KOPT-K1 (cell line): ENCODE results near the gene ZNF446.
"Not testable (repeated sequence)": the region's sequence is repeated elsewhere in the genome, so short reads cannot be mapped to it uniquely, and the experiment has no call there.

Experiments
- H3K27ac ChIP-seq: fragments of 200-600 bp; sonication (generic); 2 replicates; pipeline ENCODE4 v1.5.1; 2016; ENCODE audit warnings: antibody characterized with exemption, mild to moderate bottlenecking, low read depth, low read length; ENCODE audit not compliant: poor library complexity, severe bottlenecking
- H3K36me3 ChIP-seq: fragments of 200-600 bp; sonication (generic); 2 replicates; pipeline ENCODE4 v1.5.1; 2017; ENCODE audit warnings: antibody characterized with exemption, mild to moderate bottlenecking, low read length, moderate library complexity; ENCODE audit not compliant: insufficient read depth
- H3K9me3 ChIP-seq: fragments of 200-600 bp; sonication (generic); 2 replicates; pipeline ENCODE4 v1.5.1; 2017; ENCODE audit warnings: antibody characterized with exemption, low read length, mild to moderate bottlenecking; ENCODE audit not compliant: insufficient read depth, poor library complexity, severe bottlenecking

The ZNF446 gene

DNA sequence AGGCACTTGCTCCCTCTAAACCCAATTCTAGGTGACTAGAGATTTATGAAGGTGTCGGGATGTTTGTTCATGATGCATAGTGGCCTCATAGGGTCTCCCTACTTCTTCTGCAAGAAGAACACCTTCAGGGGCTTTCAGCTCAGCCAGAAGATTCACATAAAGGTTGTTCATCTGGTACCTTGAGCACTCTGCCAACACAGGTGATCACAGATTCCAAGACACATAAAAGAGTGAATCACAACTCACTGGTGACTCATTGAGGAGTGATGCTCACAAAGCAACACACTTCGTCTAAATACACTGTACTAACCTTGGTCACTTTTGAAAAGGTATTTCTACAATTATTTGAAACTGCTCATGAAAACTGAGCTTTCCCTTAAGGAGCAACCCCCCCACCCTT, 16.1 kb upstream of the ZNF446 start:
- no peak overlapping the region for H3K27ac ChIP-seq
- peaks cover 17% of the 10 kb centered on the region; the same call in 1 of the 2 replicates for H3K36me3 ChIP-seq
- no peaks in the 10 kb centered on the region for H3K9me3 ChIP-seq

DNA sequence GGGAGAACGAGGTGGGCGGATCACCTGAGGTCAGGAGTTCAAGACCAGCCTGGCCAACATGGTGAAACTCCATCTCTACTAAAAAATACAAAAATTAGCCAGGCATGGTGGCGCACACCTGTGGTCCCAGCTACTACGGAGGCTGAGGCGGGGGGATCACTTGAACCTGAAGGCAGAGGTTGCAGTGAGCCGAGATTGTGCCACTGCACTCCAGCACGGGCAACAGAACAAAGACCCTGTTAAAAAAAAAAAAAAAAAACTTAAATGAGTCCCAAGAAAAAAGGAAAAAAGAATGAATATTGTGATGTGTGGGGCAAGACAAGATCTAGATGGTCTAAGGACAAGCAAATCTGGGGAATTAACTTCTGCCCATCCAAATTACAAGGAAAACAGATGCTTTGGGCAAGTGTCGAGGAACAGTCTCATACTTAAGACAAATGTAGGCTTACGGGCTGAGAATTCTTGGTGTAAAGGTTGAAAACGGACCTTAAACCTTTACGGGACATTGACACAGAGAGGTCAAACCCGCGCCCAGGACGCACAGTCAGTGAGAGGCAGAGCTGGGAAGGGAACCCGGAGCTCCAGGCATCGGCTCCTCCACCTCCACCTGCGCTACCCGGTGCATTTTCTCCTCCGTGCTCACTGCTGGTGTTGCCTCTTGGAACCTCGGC, 9.9 kb upstream of the ZNF446 start:
- Histone ChIP-seq H3K27ac (peak overlapping the region; percentile 62), H3K36me3 (peaks cover 22% of the 10 kb centered on the region; the same call in 1 of the 2 replicates), H3K9me3 (no peaks in the 10 kb centered on the region)

DNA sequence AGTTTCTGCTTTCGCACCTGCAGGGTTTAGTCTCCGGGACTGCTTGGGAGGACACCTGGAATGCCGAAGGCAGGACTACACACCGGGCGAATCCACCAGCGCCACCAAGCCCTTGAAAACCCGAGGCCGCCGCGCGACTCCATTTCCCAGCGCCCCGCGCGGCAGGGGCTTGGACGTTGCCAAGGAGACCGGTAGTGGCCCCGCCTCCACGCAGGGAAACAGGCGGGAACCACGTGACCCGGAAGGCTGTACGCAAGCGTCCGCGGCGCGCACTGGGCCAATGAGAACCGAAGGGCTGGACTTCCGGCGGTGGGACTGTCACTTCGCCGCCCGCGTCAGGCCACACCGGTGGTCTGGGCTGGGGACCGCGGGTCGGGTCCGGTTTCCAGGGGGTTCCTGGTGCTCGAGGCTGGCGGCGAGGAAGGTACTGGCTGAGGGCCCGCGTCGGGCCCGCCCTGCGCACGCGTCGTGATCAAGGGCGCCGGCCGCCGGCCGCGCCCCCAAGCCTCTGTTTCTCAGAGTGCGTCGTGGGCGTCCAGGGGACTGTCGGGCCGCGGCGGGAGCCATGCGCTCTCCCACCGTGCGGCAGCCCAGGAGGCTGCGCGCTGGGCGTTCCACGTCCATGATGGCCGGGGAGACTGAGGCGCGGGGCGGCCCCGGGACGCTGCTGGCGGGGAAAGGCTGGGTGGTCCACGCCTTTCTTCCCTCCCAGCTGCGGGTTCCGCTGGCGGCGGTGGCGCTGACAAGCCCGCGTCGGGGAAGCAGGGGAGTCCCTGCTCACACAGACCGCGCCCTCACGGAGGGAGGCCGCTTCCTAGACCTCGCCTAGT, 9.2 kb upstream of the ZNF446 start, which contains the start of gene ZNF324:
Gene ZNF324 (plus strand): TSS at position 321 of the 830 bp plus-strand sequence. CDS start 2,106 bp downstream, outside the sequence.
- H3K27ac ChIP-seq: peak within 1 kb of the TSS; percentile 62

DNA sequence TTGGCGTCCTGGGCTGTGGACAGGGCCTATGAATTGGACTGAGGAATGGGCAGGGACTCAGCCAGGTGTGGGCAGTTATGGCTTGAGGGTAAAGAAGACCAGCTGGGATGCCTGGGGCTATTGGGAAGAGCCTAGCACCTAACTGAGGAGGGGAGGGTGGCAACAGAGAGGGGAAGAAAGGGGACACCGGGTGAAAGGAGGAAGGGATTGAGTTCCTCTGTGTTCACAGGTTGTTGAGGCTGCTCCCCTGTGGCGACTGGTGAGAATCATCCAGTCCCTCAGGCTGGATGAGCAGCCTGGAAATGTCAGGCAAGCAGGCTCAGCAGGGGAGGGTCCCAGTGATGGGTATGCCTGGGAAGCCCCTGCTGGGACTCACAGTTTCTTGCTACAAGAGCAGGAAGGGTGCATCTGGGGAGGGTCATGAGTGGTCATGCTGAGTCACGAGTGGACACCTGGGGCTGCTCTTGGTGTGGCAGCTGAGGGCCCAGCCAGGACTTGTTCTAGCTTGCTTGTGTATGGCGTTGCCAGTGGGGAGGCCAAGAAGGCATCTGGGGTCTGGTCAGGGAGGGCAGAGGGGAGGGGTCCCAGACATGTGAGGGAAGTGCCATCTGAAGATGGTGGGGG, 7.8 kb upstream of the ZNF446 start:
- peak overlapping the region; percentile 13 for H3K27ac ChIP-seq
- H3K36me3 ChIP-seq: peaks cover 41% of the 10 kb centered on the region
- no peaks in the 10 kb centered on the region for H3K9me3 ChIP-seq

More for the DNA sequence above, 9.2 kb upstream of the ZNF446 start, which contains the start of gene ZNF324:
- Histone ChIP-seq H3K36me3 (peaks cover 27% of the 10 kb centered on the region; the same call in 1 of the 2 replicates), H3K9me3 (no peaks in the 10 kb centered on the region)

DNA sequence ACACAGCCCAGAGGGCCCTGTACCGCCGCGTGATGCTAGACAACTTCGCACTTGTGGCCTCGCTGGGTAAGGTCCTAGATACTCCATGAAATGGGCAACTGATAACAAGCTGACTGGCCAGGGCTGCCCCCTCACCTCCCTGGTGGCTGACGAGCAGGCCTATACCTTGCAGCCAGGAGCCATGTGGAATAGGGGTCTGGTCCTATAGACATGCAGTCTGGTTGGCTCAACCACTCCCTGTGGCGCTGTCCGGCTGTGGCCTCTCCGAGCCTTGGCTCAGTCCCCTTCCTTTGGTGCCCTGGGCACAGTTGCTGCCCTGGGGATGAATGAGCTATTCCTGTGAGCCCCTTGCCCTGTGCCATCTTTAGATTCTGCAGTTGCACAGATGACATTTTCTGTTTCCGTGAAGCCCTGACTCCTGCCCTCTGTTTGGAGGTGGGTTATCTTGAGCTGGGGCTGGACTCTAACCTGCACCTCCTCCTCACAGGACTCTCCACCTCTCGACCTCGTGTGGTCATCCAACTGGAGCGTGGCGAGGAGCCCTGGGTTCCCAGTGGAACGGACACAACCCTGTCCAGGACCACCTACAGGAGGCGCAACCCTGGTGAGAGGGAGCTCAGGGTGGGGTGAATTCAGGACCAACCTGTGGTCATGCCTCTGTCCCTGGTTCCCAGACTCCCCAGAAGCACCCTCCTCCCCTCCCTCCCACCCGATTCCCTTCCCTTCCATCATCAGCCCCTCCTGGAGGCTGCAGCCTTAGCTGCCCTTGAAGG, 6.7 kb upstream of the ZNF446 start:
- Histone ChIP-seq H3K9me3 (no peaks in the 10 kb centered on the region), H3K27ac (no peak overlapping the region), H3K36me3 (peaks cover 48% of the 10 kb centered on the region)

DNA sequence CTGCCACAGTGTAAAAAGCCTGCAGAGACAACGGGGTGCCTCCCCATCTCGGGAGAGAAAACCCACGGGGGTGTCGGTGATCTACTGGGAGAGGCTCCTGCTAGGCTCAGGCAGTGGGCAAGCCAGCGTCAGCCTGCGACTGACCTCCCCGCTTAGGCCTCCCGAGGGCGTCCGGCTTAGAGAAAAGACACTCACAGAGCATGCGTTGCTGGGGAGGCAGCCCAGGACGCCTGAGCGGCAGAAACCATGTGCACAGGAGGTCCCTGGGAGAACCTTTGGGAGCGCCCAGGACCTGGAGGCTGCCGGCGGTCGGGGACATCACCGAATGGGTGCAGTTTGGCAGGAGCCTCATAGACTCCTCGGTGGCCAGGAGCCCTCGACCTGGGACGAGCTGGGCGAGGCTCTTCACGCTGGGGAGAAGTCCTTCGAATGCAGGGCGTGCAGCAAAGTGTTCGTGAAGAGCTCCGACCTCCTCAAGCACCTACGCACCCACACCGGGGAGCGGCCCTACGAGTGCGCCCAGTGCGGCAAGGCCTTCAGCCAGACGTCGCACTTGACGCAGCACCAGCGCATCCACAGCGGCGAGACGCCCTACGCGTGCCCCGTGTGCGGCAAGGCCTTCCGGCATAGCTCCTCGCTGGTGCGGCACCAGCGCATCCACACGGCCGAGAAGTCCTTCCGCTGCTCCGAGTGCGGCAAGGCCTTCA, 5.2 kb upstream of the ZNF446 start:
- not testable (repeated sequence) for H3K9me3 ChIP-seq, H3K27ac ChIP-seq
- peaks cover 48% of the 10 kb centered on the region for H3K36me3 ChIP-seq

DNA sequence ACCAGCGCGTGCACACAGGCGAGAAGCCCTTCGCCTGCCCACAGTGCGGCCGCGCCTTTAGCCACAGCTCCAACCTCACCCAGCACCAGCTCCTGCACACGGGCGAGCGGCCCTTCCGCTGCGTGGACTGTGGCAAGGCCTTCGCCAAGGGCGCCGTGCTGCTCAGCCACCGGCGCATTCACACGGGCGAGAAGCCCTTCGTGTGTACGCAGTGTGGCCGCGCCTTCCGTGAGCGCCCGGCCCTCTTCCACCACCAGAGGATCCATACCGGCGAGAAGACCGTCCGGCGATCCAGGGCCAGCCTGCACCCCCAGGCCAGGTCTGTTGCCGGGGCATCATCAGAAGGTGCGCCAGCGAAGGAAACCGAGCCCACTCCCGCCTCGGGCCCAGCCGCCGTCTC, 4.4 kb upstream of the ZNF446 start:
- no peak overlapping the region for H3K27ac ChIP-seq
- H3K36me3 ChIP-seq: peaks cover 48% of the 10 kb centered on the region
- no peaks in the 10 kb centered on the region for H3K9me3 ChIP-seq

DNA sequence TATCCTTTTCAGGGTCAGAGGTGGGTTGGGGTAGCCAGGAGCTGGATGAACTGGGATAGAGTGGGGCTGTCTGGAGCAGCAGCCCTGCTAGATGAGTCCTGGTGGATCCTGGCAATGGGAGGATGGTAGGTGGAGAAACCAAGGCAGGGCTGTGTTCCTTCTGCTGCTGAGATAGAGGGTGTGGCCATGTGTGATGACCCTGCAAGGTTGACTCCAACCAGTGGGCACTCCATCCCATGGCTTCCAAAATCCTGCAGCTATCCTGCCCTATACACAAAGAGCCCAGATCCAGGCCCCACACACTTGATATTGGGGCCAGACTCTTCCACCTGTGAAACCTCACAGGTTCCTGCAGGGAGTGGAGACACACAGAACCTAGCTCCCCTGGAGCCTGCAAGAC, 2.4 kb upstream of the ZNF446 start:
- Histone ChIP-seq H3K27ac (no peak overlapping the region), H3K36me3 (peaks cover 48% of the 10 kb centered on the region), H3K9me3 (no peaks in the 10 kb centered on the region)

DNA sequence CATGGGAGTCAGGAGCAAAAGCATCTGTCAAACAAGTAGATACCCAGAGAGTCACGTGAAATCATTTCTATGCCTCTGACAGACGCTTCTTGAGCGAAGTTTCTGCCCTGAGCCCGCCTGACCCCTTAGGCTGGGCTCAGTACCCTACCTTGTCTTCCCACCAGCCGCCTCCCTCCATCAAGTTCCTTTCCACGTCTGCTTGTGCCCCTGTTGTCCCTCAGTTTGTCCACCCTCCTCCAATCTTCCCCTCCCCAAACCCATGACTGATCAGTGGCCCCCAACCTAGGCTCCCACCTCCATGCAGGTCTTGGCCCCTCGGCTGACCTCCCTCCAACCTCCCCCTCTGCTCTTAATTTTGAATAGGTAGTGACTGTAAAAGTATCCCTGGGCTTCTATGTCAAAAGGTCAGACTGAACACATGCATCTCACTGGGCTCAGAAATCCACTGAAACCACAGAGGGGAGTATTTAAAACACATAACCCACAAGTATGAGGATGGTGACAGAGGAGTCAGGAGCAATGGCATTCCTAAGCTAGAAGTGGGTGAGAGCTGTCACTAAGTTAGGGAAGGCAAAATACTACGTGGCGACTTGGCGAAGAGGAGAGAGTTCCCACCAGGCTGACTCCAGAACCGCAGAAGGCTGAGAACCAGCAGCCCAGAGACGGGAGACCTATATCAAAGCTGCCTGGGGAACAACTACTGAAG, 1.7 kb upstream of the ZNF446 start:
- Histone ChIP-seq H3K27ac (peak overlapping the region; percentile 97), H3K9me3 (no peaks in the 10 kb centered on the region), H3K36me3 (peaks cover 43% of the 10 kb centered on the region)

DNA sequence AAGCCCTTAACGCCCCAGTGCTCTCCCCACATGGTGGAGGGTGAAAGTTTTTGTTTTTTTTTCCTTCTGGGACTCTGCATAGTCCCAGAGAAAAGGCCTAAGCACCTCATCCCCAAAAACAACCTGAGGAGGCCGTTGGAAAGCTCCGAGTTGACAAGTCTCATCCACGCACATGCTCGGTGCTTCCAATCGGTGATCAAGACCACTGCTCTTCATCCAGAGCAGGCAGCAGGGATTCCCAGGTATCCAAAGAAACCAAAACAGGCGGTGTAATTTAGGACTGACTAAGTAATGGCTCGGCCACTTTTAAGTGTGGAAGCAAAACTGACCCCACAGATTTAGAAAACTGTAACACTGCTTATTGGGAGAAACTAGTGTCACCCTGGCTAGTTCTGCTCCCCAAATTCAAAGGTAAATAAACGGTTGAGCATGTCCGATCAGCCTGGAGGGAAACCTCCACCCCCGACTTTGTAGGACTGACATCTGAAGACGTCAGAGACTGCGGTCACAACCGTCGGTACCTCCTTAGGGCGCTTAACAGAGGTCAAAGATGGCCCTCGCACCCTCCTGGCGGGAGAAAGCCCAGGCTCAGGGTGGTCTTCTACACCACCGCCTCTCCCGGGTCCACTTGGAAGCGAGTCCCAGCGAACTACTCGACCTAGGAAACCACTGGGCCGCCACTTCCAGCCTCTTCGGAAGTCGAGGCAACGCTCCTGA, 997 bp upstream of the ZNF446 start:
- peak overlapping the region; percentile 97 for H3K27ac ChIP-seq
- no peaks in the 10 kb centered on the region for H3K9me3 ChIP-seq
- H3K36me3 ChIP-seq: peaks cover 37% of the 10 kb centered on the region

DNA sequence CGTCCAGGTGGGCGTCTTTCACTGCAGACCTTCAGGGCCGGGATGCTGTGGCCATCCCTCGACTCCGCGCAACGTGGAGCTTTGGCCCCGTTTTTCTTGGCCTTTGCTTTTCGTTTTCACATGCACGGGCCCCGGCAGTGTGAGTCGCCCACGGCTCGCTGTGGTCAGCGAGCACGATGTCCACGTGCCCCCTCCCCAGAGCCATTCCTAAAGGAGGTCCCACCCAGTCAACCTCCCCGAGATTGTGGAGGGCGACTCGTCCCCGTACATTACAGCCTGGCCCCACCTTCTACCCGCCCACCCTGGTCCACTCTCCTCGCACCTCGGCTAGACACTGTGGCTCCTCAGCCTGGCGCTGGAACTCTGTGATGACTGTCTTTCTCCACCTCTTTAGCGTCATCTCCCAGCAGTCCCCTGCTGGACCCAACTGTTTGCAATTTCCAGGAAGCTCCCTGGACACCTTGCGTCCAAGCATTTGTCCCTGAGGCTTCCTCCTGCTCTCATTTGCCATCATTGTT, 405 bp downstream of the ZNF446 start:
- Histone ChIP-seq H3K36me3 (peaks cover 41% of the 10 kb centered on the region), H3K27ac (peak overlapping the region; percentile 97)

DNA sequence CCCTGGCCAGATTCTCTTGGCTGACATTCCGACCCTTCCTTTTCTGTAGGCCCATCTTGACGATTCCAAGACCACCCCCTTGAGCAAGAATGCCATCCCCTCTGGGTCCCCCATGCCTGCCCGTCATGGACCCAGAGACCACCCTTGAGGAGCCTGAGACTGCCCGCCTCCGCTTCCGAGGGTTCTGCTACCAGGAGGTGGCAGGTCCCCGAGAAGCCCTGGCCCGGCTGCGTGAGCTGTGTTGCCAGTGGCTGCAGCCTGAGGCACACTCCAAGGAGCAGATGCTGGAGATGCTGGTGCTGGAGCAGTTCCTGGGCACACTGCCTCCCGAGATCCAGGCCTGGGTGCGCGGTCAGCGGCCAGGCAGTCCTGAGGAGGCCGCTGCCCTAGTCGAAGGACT, 978 bp downstream of the ZNF446 start:
- peaks cover 35% of the 10 kb centered on the region for H3K36me3 ChIP-seq
- H3K27ac ChIP-seq: peak overlapping the region; percentile 97
- H3K9me3 ChIP-seq: no peaks in the 10 kb centered on the region

More for the DNA sequence above, 405 bp downstream of the ZNF446 start:
- H3K9me3 ChIP-seq: no peaks in the 10 kb centered on the region

DNA sequence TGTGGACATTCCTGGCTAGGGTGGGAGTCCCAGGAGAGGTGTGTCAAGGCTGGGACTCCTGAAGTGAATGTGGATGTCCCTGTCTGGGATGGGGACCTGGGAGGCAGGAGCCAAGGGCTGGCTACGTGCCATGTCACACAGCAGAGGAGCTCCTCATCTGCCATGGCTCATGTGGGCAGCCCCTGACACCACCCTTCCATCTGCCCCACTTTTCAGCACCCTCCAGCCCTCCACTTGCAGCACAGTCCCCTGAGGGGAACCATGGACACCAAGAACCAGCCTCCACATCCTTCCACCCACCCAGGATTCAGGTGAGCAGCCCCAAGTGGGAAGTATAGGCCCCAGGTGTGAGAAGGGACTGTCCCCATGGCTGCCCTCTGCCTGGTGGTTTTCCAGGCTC, 1.7 kb downstream of the ZNF446 start:
- peaks cover 28% of the 10 kb centered on the region for H3K36me3 ChIP-seq
- H3K27ac ChIP-seq: peak overlapping the region; percentile 97
- no peaks in the 10 kb centered on the region for H3K9me3 ChIP-seq
